HG03457 (cell line): Measurements from ENCODE around the gene CDH18.

Source experiments
- ATAC-seq: cut with Tn5 transposase; IDR thresholded peaks from one replicate; pipeline ENCODE4 v1.9.1; 2021; ENCODE audit warnings: moderate number of reproducible peaks; ENCODE audit not compliant: unreplicated experiment

The CDH18 gene

DNA sequence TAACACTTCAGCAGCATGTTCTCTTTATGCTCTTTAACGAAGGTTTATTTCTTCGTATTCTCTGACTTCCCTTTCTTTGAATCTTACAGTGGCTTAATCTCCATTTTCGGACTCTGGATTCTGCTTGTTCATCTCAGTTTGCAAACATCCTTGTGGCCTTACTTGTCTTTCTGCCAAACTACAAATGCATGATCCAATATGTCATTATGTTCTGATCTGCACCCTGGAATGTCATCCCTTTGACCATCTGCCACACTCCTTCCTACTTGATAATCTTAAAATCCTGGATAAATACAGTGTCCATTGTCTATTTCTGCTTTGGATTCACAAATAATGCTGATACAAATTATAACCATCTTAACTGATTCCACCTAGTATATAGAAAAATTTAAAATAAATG, 499.2 kb downstream of the CDH18 start:
- no peak for ATAC-seq

DNA sequence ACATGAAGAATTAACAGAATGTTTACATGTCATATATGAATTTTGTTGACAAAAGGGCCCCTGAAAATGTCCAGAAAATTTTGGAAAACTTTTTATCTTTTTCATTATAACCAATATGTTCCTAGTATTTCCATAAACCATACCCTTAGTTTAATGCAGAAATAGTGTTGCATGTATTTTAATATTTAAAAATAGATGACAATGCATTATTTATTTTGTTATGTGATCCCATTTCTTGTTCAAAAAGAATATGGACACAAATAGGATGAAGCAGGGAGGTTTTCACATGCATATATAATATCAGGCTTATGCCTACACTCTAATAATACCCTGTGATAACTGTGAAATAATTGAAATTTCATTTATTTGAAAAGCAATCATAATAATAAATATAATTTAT, 500.5 kb downstream of the CDH18 start:
- ATAC-seq = no peak

DNA sequence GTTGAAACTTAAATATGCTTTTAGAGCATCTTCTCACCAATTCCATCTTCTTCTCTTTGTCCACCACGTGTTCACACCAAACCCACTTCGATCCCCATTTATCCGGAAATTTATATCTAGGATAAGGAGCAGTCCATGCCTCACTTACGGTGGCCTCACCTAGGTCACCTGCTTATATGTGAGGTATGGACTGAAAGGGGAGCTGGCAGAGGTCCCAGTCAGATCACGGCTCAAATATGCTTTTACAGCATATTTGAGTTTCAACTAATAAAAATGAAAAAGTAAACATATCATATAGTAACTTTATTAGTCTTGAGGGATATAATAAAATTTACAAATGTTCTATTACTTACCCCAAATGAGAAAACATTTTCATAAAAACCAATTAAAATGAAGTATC, 508.4 kb downstream of the CDH18 start:
- ATAC-seq = no peak

DNA sequence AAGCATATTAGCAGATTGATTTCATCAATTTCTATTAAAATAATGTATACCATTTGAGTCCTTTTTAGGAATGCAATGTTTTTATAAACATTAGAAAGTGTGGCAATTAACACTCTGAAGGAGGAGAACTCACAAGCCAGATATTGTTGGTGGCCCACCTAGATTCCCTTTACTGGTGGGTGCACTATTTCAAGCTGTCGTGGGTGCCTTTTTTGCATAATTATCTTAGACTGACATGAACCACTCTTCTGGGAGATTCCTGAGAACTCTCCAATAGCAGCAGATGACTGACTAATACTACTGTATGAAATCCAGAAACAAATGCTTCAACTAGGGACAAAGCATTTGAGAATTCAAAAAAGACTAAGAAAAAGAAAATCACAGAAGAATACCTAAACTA, 526.0 kb downstream of the CDH18 start:
- ATAC-seq = no peak

DNA sequence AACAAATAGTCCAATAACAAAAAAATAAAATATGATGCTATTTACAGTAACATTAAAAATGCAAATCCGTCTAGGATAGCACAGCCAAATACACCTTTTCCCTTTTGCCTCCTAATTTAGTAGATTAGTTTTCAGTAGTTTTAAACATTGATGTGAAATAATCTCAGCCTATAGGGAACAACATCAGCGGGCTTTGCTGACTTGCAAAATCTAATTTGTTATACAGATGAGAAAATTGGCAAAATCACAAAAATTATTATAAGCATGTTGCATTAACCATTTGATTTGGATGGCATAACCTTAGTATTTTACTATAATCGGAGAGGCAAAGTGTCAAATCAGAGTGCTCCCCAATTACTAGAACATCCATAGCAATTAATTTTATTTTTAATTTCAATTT, 563.5 kb downstream of the CDH18 start:
- ATAC-seq = no peak
